ENCODE measurements around the gene RNF26. TPM values are rescaled to one million over a fixed set of nuclear protein-coding genes. Genes with fewer than 3 reads are reported as not detected.

Gene RNF26
- polyA plus RNA-seq, 6 donors from 2014 or later = 48.8 to 98.6 (median 58.0) TPM

- no peak for ATAC-seq (ENCODE audit: low read depth in 2 of 2)
- no peak overlapping the region for H3K27ac Mint-ChIP-seq
Observed at GRCh38 chr11:119366690-119367620, 32.6 kb downstream of the RNF26 start.

GRCh38 chr11:119367661-119368120 is 33.4 kb downstream of the RNF26 start:
- Mint-ChIP-seq H3K4me1 (peaks cover 5 to 16% (median 7%) of the 10 kb centered on the region in 3 donors), H3K27me3 (peaks cover 39 to 79% (median 68%) of the 10 kb centered on the region in 3 donors), H3K36me3 (peaks cover 0 to 9% of the 10 kb centered on the region in 2 donors), H3K27ac (no peak overlapping the region), H3K4me3 (no peak overlapping the region), H3K9me3 (peaks cover 0 to 3% (median 0%) of the 10 kb centered on the region in 7 donors)
- no peak for DNase-seq
- ATAC-seq (ENCODE audit: low read depth in 2 of 2) = no peak

More at GRCh38 chr11:119366690-119367620, 32.6 kb downstream of the RNF26 start:
- H3K4me3 Mint-ChIP-seq = peak overlapping the region in 1 of 8 donors; percentile 50
- H3K27me3 Mint-ChIP-seq = peaks cover 41 to 82% (median 75%) of the 10 kb centered on the region in 3 donors
- peaks cover 0 to 9% of the 10 kb centered on the region in 2 donors for H3K36me3 Mint-ChIP-seq
- H3K9me3 Mint-ChIP-seq = peaks cover 0 to 3% (median 0%) of the 10 kb centered on the region in 7 donors
- no peak for DNase-seq
- H3K4me1 Mint-ChIP-seq = peaks cover 5 to 16% (median 7%) of the 10 kb centered on the region in 3 donors

GRCh38 chr11:119368121-119369034 is 34.1 kb downstream of the RNF26 start:
- Mint-ChIP-seq H3K27ac (no peak overlapping the region), H3K36me3 (peaks cover 0 to 9% of the 10 kb centered on the region in 2 donors), H3K4me3 (no peak overlapping the region), H3K27me3 (peaks cover 37 to 73% (median 61%) of the 10 kb centered on the region in 3 donors), H3K4me1 (peaks cover 5 to 9% (median 7%) of the 10 kb centered on the region in 3 donors), H3K9me3 (peaks cover 0 to 3% (median 0%) of the 10 kb centered on the region in 7 donors)
- no peak for ATAC-seq (ENCODE audit: low read depth in 2 of 2)
- DNase-seq = no peak

GRCh38 chr11:119369132-119369925 is 35.0 kb downstream of the RNF26 start:
- H3K27me3 Mint-ChIP-seq = peaks cover 37 to 70% (median 58%) of the 10 kb centered on the region in 3 donors

GRCh38 chr11:119370486-119371046 is 36.2 kb downstream of the RNF26 start:
- no peak for ATAC-seq (ENCODE audit: low read depth in 2 of 2)
- H3K4me3 Mint-ChIP-seq = no peak overlapping the region

More at GRCh38 chr11:119369132-119369925, 35.0 kb downstream of the RNF26 start:
- no peak for ATAC-seq (ENCODE audit: low read depth in 2 of 2)
- Mint-ChIP-seq H3K27ac (no peak overlapping the region), H3K4me1 (peaks cover 5 to 7% (median 6%) of the 10 kb centered on the region in 3 donors), H3K4me3 (peak overlapping the region in 1 of 8 donors; percentile 18), H3K9me3 (peaks cover 0 to 3% (median 0%) of the 10 kb centered on the region in 7 donors), H3K36me3 (peaks cover 0 to 8% of the 10 kb centered on the region in 2 donors)
- DNase-seq = no peak

GRCh38 chr11:119371067-119371601 is 36.8 kb downstream of the RNF26 start:
- H3K27ac Mint-ChIP-seq = peak overlapping the region in 1 of 6 donors; percentile 29
- no peak for ATAC-seq (ENCODE audit: low read depth in 2 of 2)

More at GRCh38 chr11:119370486-119371046, 36.2 kb downstream of the RNF26 start:
- Mint-ChIP-seq H3K36me3 (no peaks in the 10 kb centered on the region), H3K27me3 (peaks cover 25 to 58% (median 45%) of the 10 kb centered on the region in 3 donors), H3K4me1 (no peaks in the 10 kb centered on the region), H3K9me3 (no peaks in the 10 kb centered on the region), H3K27ac (no peak overlapping the region)
- DNase-seq = no peak

GRCh38 chr11:119371778-119372182 is 37.5 kb downstream of the RNF26 start:
- no peaks in the 10 kb centered on the region for H3K9me3 Mint-ChIP-seq
- H3K4me1 Mint-ChIP-seq = no peaks in the 10 kb centered on the region
- no peak for DNase-seq
- no peak for ATAC-seq (ENCODE audit: low read depth in 2 of 2)
- H3K27me3 Mint-ChIP-seq = peaks cover 15 to 58% (median 34%) of the 10 kb centered on the region in 3 donors
- H3K36me3 Mint-ChIP-seq = no peaks in the 10 kb centered on the region
- H3K4me3 Mint-ChIP-seq = no peak overlapping the region
- no peak overlapping the region for H3K27ac Mint-ChIP-seq

More at GRCh38 chr11:119371067-119371601, 36.8 kb downstream of the RNF26 start:
- no peak for DNase-seq
- Mint-ChIP-seq H3K27me3 (peaks cover 22 to 58% (median 41%) of the 10 kb centered on the region in 3 donors), H3K4me1 (no peaks in the 10 kb centered on the region), H3K36me3 (no peaks in the 10 kb centered on the region), H3K4me3 (no peak overlapping the region), H3K9me3 (no peaks in the 10 kb centered on the region)

GRCh38 chr11:119372260-119373058 is 38.1 kb downstream of the RNF26 start:
- DNase-seq (no peak), ATAC-seq (ENCODE audit: low read depth in 2 of 2) (no peak)
- H3K4me3 Mint-ChIP-seq = no peak overlapping the region
- H3K36me3 Mint-ChIP-seq = no peaks in the 10 kb centered on the region
- H3K9me3 Mint-ChIP-seq = no peaks in the 10 kb centered on the region
- peaks cover 8 to 52% (median 28%) of the 10 kb centered on the region in 3 donors for H3K27me3 Mint-ChIP-seq
- H3K4me1 Mint-ChIP-seq = no peaks in the 10 kb centered on the region
- no peak overlapping the region for H3K27ac Mint-ChIP-seq

- H3K4me1 Mint-ChIP-seq = no peaks in the 10 kb centered on the region
- DNase-seq (no peak), ATAC-seq (ENCODE audit: low read depth in 2 of 2) (no peak)
- H3K36me3 Mint-ChIP-seq = no peaks in the 10 kb centered on the region
- peak overlapping the region in 1 of 6 donors; percentile 82 for H3K27ac Mint-ChIP-seq
- H3K27me3 Mint-ChIP-seq = peaks cover 5 to 43% (median 19%) of the 10 kb centered on the region in 3 donors
- no peaks in the 10 kb centered on the region for H3K9me3 Mint-ChIP-seq
- no peak overlapping the region for H3K4me3 Mint-ChIP-seq
Observed at GRCh38 chr11:119373059-119373920, 39.0 kb downstream of the RNF26 start.

GRCh38 chr11:119373921-119374631 is 39.7 kb downstream of the RNF26 start:
- Mint-ChIP-seq H3K36me3 (no peaks in the 10 kb centered on the region), H3K27me3 (peaks cover 5 to 38% (median 11%) of the 10 kb centered on the region in 3 donors), H3K9me3 (no peaks in the 10 kb centered on the region), H3K27ac (no peak overlapping the region), H3K4me3 (no peak overlapping the region), H3K4me1 (no peaks in the 10 kb centered on the region)
- no peak for DNase-seq
- peak in 1 of 2 donors; percentile 49 for ATAC-seq (ENCODE audit: low read depth in 2 of 2)

Measured in naive B cell (primary cell).